ENCODE results near the gene ACAD11. TPM values are rescaled to one million over a fixed set of nuclear protein-coding genes. Genes with fewer than 3 reads are reported as not detected.
A peak's percentile ranks its signal among the peaks of the same experiment; 100 is the strongest.
"Not testable (repeated sequence)": the region's sequence is repeated elsewhere in the genome, so short reads cannot be mapped to it uniquely, and the experiment has no call there.

ACAD11 gene
- total and polyA plus RNA-seq, 9 donors: 7.4 to 16.7 (median 11.0) TPM

- not testable (repeated sequence) for H3K4me3 ChIP-seq (ENCODE audit: low read length); DNase-seq; H3K27ac ChIP-seq (ENCODE audit: low read length); H3K27me3 ChIP-seq (ENCODE audit: control insufficient read depth, insufficient read depth, low read length); H3K9me3 ChIP-seq (replicated peaks; ENCODE audit: control insufficient read depth, low read depth, low read length); H3K36me3 ChIP-seq (ENCODE audit: control insufficient read depth, insufficient read depth, low read length); H3K4me1 ChIP-seq (ENCODE audit: control insufficient read depth, insufficient read depth, low read length)
- no CpG with 5 or more reads among the region's 3 CpGs for WGBS (ENCODE audit: insufficient coverage)
Observed at GRCh38 chr3:132615301-132615700, 44.3 kb downstream of the ACAD11 start.

GRCh38 chr3:132606620-132607019 is 53.0 kb downstream of the ACAD11 start:
- H3K36me3 ChIP-seq (ENCODE audit: control insufficient read depth, insufficient read depth, low read length); H3K4me1 ChIP-seq (ENCODE audit: control insufficient read depth, insufficient read depth, low read length); DNase-seq; H3K27ac ChIP-seq (ENCODE audit: low read length); H3K9me3 ChIP-seq (replicated peaks; ENCODE audit: control insufficient read depth, low read depth, low read length); H3K27me3 ChIP-seq (ENCODE audit: control insufficient read depth, insufficient read depth, low read length); H3K4me3 ChIP-seq (ENCODE audit: low read length): not testable (repeated sequence)
- 84% methylated on average over 5 of the region's 8 CpGs for WGBS (ENCODE audit: insufficient coverage)

DNA sequence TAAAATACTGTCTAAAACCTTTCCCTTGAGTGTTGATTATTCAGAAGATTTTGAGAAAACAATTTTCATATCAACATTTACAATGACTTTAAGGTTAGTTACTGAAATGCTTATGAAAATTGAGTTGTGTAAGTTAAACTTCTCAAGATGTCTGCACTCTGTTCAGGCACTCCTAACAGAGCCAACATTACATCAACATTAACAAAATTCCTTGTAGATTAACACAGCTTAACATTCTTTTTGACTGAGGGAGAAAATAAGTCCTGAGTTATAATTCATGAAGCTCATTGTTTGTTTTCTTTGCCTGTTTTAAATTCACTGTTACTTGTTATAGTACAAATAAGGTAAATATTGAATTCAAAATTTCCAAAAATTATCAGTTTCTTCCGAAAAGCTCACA is 53.5 kb downstream of the ACAD11 start:
- no CpG with 5 or more reads among the region's 1 CpG for WGBS (ENCODE audit: insufficient coverage)
- DNase-seq: peak; percentile 56
- H3K27me3 ChIP-seq (ENCODE audit: control insufficient read depth, insufficient read depth, low read length): no peaks in the 10 kb centered on the region
- peaks cover 2% of the 10 kb centered on the region for H3K36me3 ChIP-seq (ENCODE audit: control insufficient read depth, insufficient read depth, low read length)
- no peaks in the 10 kb centered on the region for H3K9me3 ChIP-seq (replicated peaks; ENCODE audit: control insufficient read depth, low read depth, low read length)
- no peak overlapping the region for H3K27ac ChIP-seq (ENCODE audit: low read length)
- H3K4me3 ChIP-seq (ENCODE audit: low read length): no peak overlapping the region
- no peaks in the 10 kb centered on the region for H3K4me1 ChIP-seq (ENCODE audit: control insufficient read depth, insufficient read depth, low read length)

- no peak overlapping the region for H3K4me3 ChIP-seq (ENCODE audit: low read length)
- no peaks in the 10 kb centered on the region for H3K4me1 ChIP-seq (ENCODE audit: control insufficient read depth, insufficient read depth, low read length)
- peaks cover 2% of the 10 kb centered on the region for H3K36me3 ChIP-seq (ENCODE audit: control insufficient read depth, insufficient read depth, low read length)
- no peaks in the 10 kb centered on the region for H3K9me3 ChIP-seq (replicated peaks; ENCODE audit: control insufficient read depth, low read depth, low read length)
- H3K27ac ChIP-seq (ENCODE audit: low read length): no peak overlapping the region
- WGBS (ENCODE audit: insufficient coverage): 87% methylated on average over 2 of the region's 2 CpGs
- H3K27me3 ChIP-seq (ENCODE audit: control insufficient read depth, insufficient read depth, low read length): no peaks in the 10 kb centered on the region
- DNase-seq: no peak
Observed at GRCh38 chr3:132605374-132605792, 54.2 kb downstream of the ACAD11 start.

DNA sequence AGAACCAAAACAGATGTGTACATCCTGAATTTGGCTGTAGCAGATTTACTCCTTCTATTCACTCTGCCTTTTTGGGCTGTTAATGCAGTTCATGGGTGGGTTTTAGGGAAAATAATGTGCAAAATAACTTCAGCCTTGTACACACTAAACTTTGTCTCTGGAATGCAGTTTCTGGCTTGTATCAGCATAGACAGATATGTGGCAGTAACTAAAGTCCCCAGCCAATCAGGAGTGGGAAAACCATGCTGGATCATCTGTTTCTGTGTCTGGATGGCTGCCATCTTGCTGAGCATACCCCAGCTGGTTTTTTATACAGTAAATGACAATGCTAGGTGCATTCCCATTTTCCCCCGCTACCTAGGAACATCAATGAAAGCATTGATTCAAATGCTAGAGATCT is 59.0 kb downstream of the ACAD11 start:
- no CpG with 5 or more reads among the region's 1 CpG for WGBS (ENCODE audit: insufficient coverage)
- H3K36me3 ChIP-seq (ENCODE audit: control insufficient read depth, insufficient read depth, low read length); H3K27ac ChIP-seq (ENCODE audit: low read length); DNase-seq; H3K9me3 ChIP-seq (replicated peaks; ENCODE audit: control insufficient read depth, low read depth, low read length); H3K27me3 ChIP-seq (ENCODE audit: control insufficient read depth, insufficient read depth, low read length); H3K4me3 ChIP-seq (ENCODE audit: low read length); H3K4me1 ChIP-seq (ENCODE audit: control insufficient read depth, insufficient read depth, low read length): not testable (repeated sequence)

GRCh38 chr3:132598181-132598580 is 61.4 kb downstream of the ACAD11 start:
- no peaks in the 10 kb centered on the region for H3K4me1 ChIP-seq (ENCODE audit: control insufficient read depth, insufficient read depth, low read length)
- H3K9me3 ChIP-seq (replicated peaks; ENCODE audit: control insufficient read depth, low read depth, low read length): no peaks in the 10 kb centered on the region
- no peak overlapping the region for H3K4me3 ChIP-seq (ENCODE audit: low read length)
- 100% methylated on average over 1 of the region's 3 CpGs for WGBS (ENCODE audit: insufficient coverage)
- no peak overlapping the region for H3K27ac ChIP-seq (ENCODE audit: low read length)
- no peak for DNase-seq
- no peaks in the 10 kb centered on the region for H3K27me3 ChIP-seq (ENCODE audit: control insufficient read depth, insufficient read depth, low read length)
- peaks cover 2% of the 10 kb centered on the region for H3K36me3 ChIP-seq (ENCODE audit: control insufficient read depth, insufficient read depth, low read length)

DNA sequence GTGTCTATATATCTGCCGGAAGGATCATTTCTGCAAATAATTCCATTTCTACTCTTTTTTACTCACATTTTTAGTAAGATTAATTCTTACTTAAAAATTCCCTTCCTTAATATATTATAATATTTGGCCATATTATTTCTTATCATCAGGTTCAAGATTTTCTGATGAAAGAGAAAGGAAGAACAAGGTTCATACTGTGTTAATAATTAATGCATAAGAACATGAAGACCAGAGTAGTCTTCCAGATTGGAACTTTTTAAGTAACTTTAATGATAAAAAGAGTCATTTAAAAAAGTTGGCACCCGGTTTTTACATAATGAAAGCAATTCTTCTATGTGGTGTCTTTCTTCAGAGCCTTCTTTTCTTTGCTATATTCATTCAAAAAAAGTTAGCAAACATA is 61.9 kb downstream of the ACAD11 start:
- DNase-seq: no peak
- Histone ChIP-seq H3K27me3 (ENCODE audit: control insufficient read depth, insufficient read depth, low read length) (no peaks in the 10 kb centered on the region), H3K4me3 (ENCODE audit: low read length) (no peak overlapping the region), H3K27ac (ENCODE audit: low read length) (no peak overlapping the region), H3K36me3 (ENCODE audit: control insufficient read depth, insufficient read depth, low read length) (no peaks in the 10 kb centered on the region), H3K4me1 (ENCODE audit: control insufficient read depth, insufficient read depth, low read length) (no peaks in the 10 kb centered on the region), H3K9me3 (replicated peaks; ENCODE audit: control insufficient read depth, low read depth, low read length) (no peaks in the 10 kb centered on the region)
- WGBS (ENCODE audit: insufficient coverage): no CpG with 5 or more reads among the region's 2 CpGs

- no peaks in the 10 kb centered on the region for H3K4me1 ChIP-seq (ENCODE audit: control insufficient read depth, insufficient read depth, low read length)
- H3K27me3 ChIP-seq (ENCODE audit: control insufficient read depth, insufficient read depth, low read length): no peaks in the 10 kb centered on the region
- WGBS (ENCODE audit: insufficient coverage): no CpG with 5 or more reads among the region's 2 CpGs
- no peak within 1 kb of the TSS for H3K4me3 ChIP-seq (ENCODE audit: low read length)
- no peak within 1 kb of the TSS for H3K27ac ChIP-seq (ENCODE audit: low read length)
- no peaks in the 10 kb centered on the region for H3K9me3 ChIP-seq (replicated peaks; ENCODE audit: control insufficient read depth, low read depth, low read length)
- peak; percentile 38 for DNase-seq
- H3K36me3 ChIP-seq (ENCODE audit: control insufficient read depth, insufficient read depth, low read length): no peaks in the 10 kb centered on the region
Observed at GRCh38 chr3:132596816-132597433, 62.7 kb downstream of the ACAD11 start, which contains the start of gene ACKR4. TSS of gene ACKR4 (plus strand) at chr3:132597270. CDS start at chr3:132600398, 3,128 bp downstream.

- H3K27me3 ChIP-seq (ENCODE audit: control insufficient read depth, insufficient read depth, low read length): no peaks in the 10 kb centered on the region
- no peaks in the 10 kb centered on the region for H3K9me3 ChIP-seq (replicated peaks; ENCODE audit: control insufficient read depth, low read depth, low read length)
- no peak overlapping the region for H3K27ac ChIP-seq (ENCODE audit: low read length)
- no peaks in the 10 kb centered on the region for H3K4me1 ChIP-seq (ENCODE audit: control insufficient read depth, insufficient read depth, low read length)
- H3K4me3 ChIP-seq (ENCODE audit: low read length): no peak overlapping the region
- no peaks in the 10 kb centered on the region for H3K36me3 ChIP-seq (ENCODE audit: control insufficient read depth, insufficient read depth, low read length)
- DNase-seq: no peak
Observed at GRCh38 chr3:132596326-132596725, 63.3 kb downstream of the ACAD11 start.

GRCh38 chr3:132595014-132595413 is 64.6 kb downstream of the ACAD11 start:
- H3K4me1 ChIP-seq (ENCODE audit: control insufficient read depth, insufficient read depth, low read length): no peaks in the 10 kb centered on the region
- H3K36me3 ChIP-seq (ENCODE audit: control insufficient read depth, insufficient read depth, low read length): no peaks in the 10 kb centered on the region
- H3K27ac ChIP-seq (ENCODE audit: low read length): no peak overlapping the region
- no peak overlapping the region for H3K4me3 ChIP-seq (ENCODE audit: low read length)
- H3K27me3 ChIP-seq (ENCODE audit: control insufficient read depth, insufficient read depth, low read length): no peaks in the 10 kb centered on the region
- DNase-seq: no peak
- H3K9me3 ChIP-seq (replicated peaks; ENCODE audit: control insufficient read depth, low read depth, low read length): no peaks in the 10 kb centered on the region

GRCh38 chr3:132594498-132594897 is 65.1 kb downstream of the ACAD11 start:
- H3K36me3 ChIP-seq (ENCODE audit: control insufficient read depth, insufficient read depth, low read length): no peaks in the 10 kb centered on the region
- no peaks in the 10 kb centered on the region for H3K27me3 ChIP-seq (ENCODE audit: control insufficient read depth, insufficient read depth, low read length)
- DNase-seq: no peak
- no peak overlapping the region for H3K4me3 ChIP-seq (ENCODE audit: low read length)
- H3K4me1 ChIP-seq (ENCODE audit: control insufficient read depth, insufficient read depth, low read length): no peaks in the 10 kb centered on the region
- H3K9me3 ChIP-seq (replicated peaks; ENCODE audit: control insufficient read depth, low read depth, low read length): no peaks in the 10 kb centered on the region
- H3K27ac ChIP-seq (ENCODE audit: low read length): no peak overlapping the region

All from muscle of leg (tissue), 11 donors.